ENCODE data around the gene ABHD8. TPM values are rescaled to one million over a fixed set of nuclear protein-coding genes. Genes with fewer than 3 reads are reported as not detected.

ABHD8 gene
- total and polyA plus RNA-seq, 2 of the 13 experiments (the other 11 are each of a cell fraction or from before 2014, with no cell fraction given): 6.3 to 7.2 TPM

GRCh38 chr19:17243830-17244617 is 59.2 kb downstream of the ABHD8 start (continued):
- TF ChIP-seq MBNL3 (CRISPR knock-in tag; conservative IDR thresholded peaks at IDR 0.05): no peak
- peak; percentile 71; the same call in 1 of the 2 replicates for TF ChIP-seq ARID4A (CRISPR knock-in tag; IDR thresholded peaks at IDR 0.05; ENCODE audit: borderline replicate concordance)
- no peak; the same call in 1 of the 2 replicates for TF ChIP-seq ZNF607 (CRISPR knock-in tag; IDR thresholded peaks at IDR 0.05; ENCODE audit: borderline replicate concordance)
- TF ChIP-seq, protein P1, sequence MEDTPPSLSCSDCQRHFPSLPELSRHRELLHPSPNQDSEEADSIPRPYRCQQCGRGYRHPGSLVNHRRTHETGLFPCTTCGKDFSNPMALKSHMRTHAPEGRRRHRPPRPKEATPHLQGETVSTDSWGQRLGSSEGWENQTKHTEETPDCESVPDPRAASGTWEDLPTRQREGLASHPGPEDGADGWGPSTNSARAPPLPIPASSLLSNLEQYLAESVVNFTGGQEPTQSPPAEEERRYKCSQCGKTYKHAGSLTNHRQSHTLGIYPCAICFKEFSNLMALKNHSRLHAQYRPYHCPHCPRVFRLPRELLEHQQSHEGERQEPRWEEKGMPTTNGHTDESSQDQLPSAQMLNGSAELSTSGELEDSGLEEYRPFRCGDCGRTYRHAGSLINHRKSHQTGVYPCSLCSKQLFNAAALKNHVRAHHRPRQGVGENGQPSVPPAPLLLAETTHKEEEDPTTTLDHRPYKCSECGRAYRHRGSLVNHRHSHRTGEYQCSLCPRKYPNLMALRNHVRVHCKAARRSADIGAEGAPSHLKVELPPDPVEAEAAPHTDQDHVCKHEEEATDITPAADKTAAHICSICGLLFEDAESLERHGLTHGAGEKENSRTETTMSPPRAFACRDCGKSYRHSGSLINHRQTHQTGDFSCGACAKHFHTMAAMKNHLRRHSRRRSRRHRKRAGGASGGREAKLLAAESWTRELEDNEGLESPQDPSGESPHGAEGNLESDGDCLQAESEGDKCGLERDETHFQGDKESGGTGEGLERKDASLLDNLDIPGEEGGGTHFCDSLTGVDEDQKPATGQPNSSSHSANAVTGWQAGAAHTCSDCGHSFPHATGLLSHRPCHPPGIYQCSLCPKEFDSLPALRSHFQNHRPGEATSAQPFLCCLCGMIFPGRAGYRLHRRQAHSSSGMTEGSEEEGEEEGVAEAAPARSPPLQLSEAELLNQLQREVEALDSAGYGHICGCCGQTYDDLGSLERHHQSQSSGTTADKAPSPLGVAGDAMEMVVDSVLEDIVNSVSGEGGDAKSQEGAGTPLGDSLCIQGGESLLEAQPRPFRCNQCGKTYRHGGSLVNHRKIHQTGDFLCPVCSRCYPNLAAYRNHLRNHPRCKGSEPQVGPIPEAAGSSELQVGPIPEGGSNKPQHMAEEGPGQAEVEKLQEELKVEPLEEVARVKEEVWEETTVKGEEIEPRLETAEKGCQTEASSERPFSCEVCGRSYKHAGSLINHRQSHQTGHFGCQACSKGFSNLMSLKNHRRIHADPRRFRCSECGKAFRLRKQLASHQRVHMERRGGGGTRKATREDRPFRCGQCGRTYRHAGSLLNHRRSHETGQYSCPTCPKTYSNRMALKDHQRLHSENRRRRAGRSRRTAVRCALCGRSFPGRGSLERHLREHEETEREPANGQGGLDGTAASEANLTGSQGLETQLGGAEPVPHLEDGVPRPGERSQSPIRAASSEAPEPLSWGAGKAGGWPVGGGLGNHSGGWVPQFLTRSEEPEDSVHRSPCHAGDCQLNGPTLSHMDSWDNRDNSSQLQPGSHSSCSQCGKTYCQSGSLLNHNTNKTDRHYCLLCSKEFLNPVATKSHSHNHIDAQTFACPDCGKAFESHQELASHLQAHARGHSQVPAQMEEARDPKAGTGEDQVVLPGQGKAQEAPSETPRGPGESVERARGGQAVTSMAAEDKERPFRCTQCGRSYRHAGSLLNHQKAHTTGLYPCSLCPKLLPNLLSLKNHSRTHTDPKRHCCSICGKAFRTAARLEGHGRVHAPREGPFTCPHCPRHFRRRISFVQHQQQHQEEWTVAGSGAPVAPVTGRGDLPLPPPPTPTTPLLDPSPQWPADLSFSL (CRISPR knock-in tag; IDR thresholded peaks at IDR 0.05): no peak
- no peak; the same call in 1 of the 2 replicates for TF ChIP-seq ARNT2 (CRISPR knock-in tag; IDR thresholded peaks at IDR 0.05; ENCODE audit: low read depth)
- no peak for TF ChIP-seq SSRP1 (CRISPR knock-in tag; IDR thresholded peaks at IDR 0.05)
- TF ChIP-seq RAD21 (CRISPR knock-in tag; IDR thresholded peaks at IDR 0.05): no peak
- TF ChIP-seq ZNF747 (CRISPR knock-in tag; IDR thresholded peaks at IDR 0.05; ENCODE audit: borderline replicate concordance): no peak
- TF ChIP-seq TRAFD1 (CRISPR knock-in tag; IDR thresholded peaks at IDR 0.05; ENCODE audit: borderline replicate concordance): no peak
- no peak for TF ChIP-seq MATR3 (CRISPR knock-in tag; IDR thresholded peaks at IDR 0.05)
- no peak for TF ChIP-seq HOXD1 (CRISPR knock-in tag; IDR thresholded peaks at IDR 0.05)
- TF ChIP-seq SPEN (CRISPR knock-in tag; IDR thresholded peaks at IDR 0.05; ENCODE audit: low read depth): peak; percentile 70
- TF ChIP-seq HNRNPH1 (optimal IDR thresholded peaks at IDR 0.05; ENCODE audit: low read depth, low read length): no peak
- no peak for TF ChIP-seq ZNF780A (CRISPR knock-in tag; IDR thresholded peaks at IDR 0.05)
- TF ChIP-seq ZNF124 (CRISPR knock-in tag; IDR thresholded peaks at IDR 0.05): no peak
- peak; percentile 47; the same call in 1 of the 2 replicates for TF ChIP-seq SIN3A (IDR thresholded peaks at IDR 0.05; ENCODE audit: borderline replicate concordance, low read depth, low read length)
- no peak for TF ChIP-seq ELF4 (CRISPR knock-in tag; IDR thresholded peaks at IDR 0.05; ENCODE audit: borderline replicate concordance)
